ENCODE results near the gene RASGRF1.

DNA sequence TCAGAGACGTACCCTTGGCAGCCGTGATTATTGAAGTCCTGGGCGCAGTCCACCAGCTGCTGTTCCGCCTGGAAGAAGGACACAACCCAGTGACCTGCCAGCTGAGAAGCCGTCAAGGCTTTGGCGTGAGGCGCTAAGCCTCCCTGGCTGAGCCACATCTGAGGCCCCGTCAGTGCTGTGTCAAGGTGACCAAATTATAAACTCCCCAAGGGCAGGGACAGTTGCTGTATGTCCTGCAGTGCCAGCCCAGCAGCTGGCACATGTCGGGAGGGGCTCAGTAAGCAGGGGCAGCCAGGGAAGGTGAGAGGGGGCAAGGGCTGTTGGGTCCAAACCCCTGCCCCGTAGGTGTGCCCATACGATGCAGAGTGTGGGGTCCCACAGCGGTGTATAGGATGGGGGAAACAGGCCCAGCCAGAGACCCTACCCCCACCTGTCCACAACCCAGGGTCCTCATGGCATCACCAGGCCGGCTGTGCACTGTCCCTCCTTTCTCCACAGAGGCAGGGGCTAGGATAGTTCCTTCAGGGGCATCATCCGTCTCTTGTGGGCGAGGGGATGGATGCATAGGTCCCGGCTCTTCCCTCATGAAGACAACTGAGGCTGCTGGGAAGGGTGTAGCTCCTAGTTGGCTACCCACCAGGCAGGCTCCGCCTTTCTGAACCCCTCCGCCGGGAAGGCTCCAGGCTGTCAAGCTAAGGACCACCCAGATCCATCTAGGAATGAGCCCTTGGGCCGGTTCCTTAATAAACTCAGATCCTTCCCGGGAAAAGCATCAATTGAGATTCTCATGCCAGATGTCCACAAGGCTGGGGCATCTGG is 158.9 kb downstream of the RASGRF1 start:
- TF ChIP-seq TAF1 (IDR thresholded peaks at IDR 0.05; ENCODE audit: low read depth) (no peak), CEBPB (IDR thresholded peaks at IDR 0.05) (no peak), RAD21 (IDR thresholded peaks at IDR 0.05; ENCODE audit: low read depth) (no peak), TCF12 (IDR thresholded peaks at IDR 0.05; ENCODE audit: low read depth) (no peak), TEAD4 (IDR thresholded peaks at IDR 0.05) (no peak), CREB1 (IDR thresholded peaks at IDR 0.05; ENCODE audit: low read depth) (no peak), EP300 (IDR thresholded peaks at IDR 0.05; ENCODE audit: borderline replicate concordance) (no peak), NFIC (IDR thresholded peaks at IDR 0.05) (no peak), EGR1 (IDR thresholded peaks at IDR 0.05) (no peak), YY1 (IDR thresholded peaks at IDR 0.05; ENCODE audit: low read depth) (no peak)
- TF ChIP-seq, protein P1, sequence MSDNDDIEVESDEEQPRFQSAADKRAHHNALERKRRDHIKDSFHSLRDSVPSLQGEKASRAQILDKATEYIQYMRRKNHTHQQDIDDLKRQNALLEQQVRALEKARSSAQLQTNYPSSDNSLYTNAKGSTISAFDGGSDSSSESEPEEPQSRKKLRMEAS (IDR thresholded peaks at IDR 0.05): no peak
- TF ChIP-seq, protein P2, sequence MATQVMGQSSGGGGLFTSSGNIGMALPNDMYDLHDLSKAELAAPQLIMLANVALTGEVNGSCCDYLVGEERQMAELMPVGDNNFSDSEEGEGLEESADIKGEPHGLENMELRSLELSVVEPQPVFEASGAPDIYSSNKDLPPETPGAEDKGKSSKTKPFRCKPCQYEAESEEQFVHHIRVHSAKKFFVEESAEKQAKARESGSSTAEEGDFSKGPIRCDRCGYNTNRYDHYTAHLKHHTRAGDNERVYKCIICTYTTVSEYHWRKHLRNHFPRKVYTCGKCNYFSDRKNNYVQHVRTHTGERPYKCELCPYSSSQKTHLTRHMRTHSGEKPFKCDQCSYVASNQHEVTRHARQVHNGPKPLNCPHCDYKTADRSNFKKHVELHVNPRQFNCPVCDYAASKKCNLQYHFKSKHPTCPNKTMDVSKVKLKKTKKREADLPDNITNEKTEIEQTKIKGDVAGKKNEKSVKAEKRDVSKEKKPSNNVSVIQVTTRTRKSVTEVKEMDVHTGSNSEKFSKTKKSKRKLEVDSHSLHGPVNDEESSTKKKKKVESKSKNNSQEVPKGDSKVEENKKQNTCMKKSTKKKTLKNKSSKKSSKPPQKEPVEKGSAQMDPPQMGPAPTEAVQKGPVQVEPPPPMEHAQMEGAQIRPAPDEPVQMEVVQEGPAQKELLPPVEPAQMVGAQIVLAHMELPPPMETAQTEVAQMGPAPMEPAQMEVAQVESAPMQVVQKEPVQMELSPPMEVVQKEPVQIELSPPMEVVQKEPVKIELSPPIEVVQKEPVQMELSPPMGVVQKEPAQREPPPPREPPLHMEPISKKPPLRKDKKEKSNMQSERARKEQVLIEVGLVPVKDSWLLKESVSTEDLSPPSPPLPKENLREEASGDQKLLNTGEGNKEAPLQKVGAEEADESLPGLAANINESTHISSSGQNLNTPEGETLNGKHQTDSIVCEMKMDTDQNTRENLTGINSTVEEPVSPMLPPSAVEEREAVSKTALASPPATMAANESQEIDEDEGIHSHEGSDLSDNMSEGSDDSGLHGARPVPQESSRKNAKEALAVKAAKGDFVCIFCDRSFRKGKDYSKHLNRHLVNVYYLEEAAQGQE (IDR thresholded peaks at IDR 0.05; ENCODE audit: low read depth): no peak
- TF ChIP-seq, protein P3, sequence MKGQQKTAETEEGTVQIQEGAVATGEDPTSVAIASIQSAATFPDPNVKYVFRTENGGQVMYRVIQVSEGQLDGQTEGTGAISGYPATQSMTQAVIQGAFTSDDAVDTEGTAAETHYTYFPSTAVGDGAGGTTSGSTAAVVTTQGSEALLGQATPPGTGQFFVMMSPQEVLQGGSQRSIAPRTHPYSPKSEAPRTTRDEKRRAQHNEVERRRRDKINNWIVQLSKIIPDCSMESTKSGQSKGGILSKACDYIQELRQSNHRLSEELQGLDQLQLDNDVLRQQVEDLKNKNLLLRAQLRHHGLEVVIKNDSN (IDR thresholded peaks at IDR 0.05): no peak
